Skeletal muscle satellite cell (primary cell): ENCODE data around the gene CELSR1.
"Not testable (repeated sequence)": the region's sequence is repeated elsewhere in the genome, so short reads cannot be mapped to it uniquely, and the experiment has no call there.

ENCODE experiments used
- H3K27me3 ChIP-seq: 2 replicates; pipeline ENCODE4 v1.7.0; 2013; ENCODE audit warnings: low read length; ENCODE audit not compliant: control insufficient read depth, insufficient read depth
- H3K36me3 ChIP-seq: 2 replicates; pipeline ENCODE4 v1.7.0; 2013; ENCODE audit warnings: mild to moderate bottlenecking, control low read depth, low read length; ENCODE audit not compliant: insufficient read depth
- H3K4me1 ChIP-seq: 2 replicates; pipeline ENCODE4 v1.7.0; 2013; ENCODE audit warnings: low read length; ENCODE audit not compliant: control insufficient read depth, insufficient read depth
- H3K4me2 ChIP-seq: 2 replicates; pipeline ENCODE4 v1.7.0; 2013; ENCODE audit warnings: mild to moderate bottlenecking, low read length
- H3K4me3 ChIP-seq: 2 replicates; pipeline ENCODE4 v1.7.0; 2013; ENCODE audit warnings: low read length
- H3K9ac ChIP-seq: 2 replicates; pipeline ENCODE4 v1.7.0; 2013; ENCODE audit warnings: mild to moderate bottlenecking, low read depth, low read length, moderate library complexity
- H3K9me3 ChIP-seq: replicated peaks from 2 replicates; pipeline ENCODE4 v1.7.0; 2013; ENCODE audit warnings: mild to moderate bottlenecking, control low read depth, low read length

CELSR1 gene

DNA sequence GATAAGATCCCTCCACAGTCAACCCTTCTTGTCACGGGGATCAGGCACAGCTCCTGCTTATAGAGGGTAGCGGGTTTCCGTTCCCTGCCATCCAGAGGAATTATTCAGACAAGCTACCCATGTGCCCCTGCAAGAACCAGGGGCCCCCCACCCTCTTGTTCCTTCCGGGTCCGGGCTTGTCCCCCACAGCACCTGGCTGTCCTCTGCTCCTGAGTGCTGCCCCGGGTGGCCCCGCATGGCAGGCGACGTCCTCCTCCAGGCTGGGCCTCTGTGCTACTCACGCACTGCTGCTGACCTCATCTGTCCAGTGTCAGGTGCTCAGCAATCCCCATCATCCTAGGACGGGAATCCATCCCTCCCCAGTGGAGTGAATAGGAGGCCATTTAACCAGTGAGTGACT is 24.7 kb downstream of the CELSR1 start:
- Histone ChIP-seq H3K4me3 (no peak overlapping the region), H3K36me3 (no peaks in the 10 kb centered on the region), H3K4me1 (peaks cover 7% of the 10 kb centered on the region), H3K4me2 (no peak overlapping the region), H3K9me3 (no peaks in the 10 kb centered on the region), H3K27me3 (peaks cover 50% of the 10 kb centered on the region), H3K9ac (no peak overlapping the region)

DNA sequence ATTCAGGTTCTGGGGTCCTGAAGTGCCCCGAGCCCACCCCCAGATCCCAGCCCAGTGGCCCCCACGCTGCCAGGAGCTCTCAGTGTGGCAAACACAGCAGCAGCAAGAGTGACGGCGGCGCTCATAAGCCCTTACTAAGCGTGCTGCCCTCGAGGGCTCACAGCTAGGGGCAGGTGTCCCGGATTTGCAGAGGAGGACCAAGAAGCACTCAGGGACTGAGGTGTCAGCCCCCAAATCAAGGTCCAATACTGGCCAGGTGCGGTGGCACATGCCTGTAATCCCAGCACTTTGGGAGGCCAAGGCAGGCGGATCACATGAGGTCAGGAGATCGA is 25.4 kb downstream of the CELSR1 start:
- H3K9ac ChIP-seq: no peak overlapping the region
- no peak overlapping the region for H3K4me2 ChIP-seq
- H3K4me1 ChIP-seq: peaks cover 7% of the 10 kb centered on the region
- no peaks in the 10 kb centered on the region for H3K9me3 ChIP-seq
- peaks cover 45% of the 10 kb centered on the region for H3K27me3 ChIP-seq
- H3K36me3 ChIP-seq: no peaks in the 10 kb centered on the region
- no peak overlapping the region for H3K4me3 ChIP-seq

DNA sequence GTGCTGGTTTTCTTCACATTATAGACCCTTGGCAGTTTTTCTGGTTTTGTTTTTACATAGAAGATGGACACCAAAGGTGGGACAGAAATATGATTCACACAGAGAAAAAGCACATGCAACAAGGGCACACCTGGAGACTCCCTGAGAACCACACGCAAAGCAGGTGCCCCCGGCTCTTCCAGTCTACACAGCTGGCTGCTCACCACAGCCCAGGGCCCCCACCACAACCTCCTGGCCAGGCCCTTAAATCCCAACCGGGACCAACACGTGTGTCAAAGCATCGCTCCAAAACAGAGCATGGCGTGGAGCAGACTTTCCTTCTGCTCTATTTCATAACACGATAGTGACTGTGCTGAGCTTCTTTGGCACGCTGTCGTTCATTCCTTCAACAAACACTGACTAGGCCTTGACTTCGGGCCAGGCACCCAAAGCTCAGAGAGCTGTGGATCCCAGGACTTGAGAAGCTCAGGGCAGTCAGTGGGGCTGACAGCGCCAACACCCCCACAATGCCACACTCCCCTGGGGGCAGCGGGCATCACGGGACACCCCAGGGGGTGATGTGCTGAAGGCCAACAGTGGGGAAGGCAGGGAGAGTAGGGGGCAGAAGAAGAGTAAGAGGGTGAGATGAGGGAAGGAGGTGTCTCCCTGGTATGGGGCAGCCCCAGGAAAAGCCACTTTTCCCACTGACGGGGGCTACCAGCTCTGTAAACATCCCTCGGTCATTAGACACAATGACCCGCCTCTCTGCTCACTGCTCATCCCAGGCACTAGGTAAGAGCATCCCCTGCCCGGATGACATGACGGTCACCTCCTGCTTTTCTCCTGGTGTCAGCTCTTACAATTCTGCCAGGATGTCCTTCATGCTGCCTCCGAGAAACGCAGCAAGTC is 26.0 kb downstream of the CELSR1 start:
- no peak overlapping the region for H3K9ac ChIP-seq
- H3K36me3 ChIP-seq: no peaks in the 10 kb centered on the region

DNA sequence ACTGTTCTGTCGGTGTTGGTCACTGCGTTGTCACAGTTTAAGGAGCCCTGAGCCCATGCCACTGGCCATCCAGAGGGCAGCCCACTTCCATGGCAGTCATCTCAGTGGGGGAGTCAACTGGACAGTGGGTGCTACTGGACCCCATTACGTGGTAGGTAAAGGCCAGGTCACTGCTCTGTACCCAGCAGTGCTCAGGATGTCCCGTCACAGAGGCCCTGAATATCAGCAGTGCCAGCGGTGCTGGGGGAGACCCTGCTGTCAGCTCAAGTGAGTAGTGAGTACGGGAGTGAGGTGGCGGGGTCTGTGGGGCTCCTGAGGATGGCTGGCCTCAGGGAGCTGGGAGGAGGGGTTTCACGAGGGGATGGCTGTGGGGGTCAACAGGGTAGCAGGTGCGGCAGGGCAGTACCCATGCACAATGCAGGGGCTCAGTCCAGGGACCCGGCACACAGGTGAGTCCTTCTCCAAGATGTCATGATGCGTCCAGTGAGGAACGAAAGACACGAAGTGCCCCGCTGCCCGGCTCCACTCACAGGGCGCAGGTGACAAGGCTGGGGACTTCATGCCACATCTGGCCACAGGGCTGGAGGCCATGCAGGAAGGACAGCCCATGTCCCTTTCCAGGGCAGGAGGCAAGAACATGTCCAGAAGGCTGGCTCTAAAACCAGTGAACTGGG is 27.9 kb downstream of the CELSR1 start:
- Histone ChIP-seq H3K9me3 (no peaks in the 10 kb centered on the region), H3K4me2 (no peak overlapping the region), H3K4me3 (no peak overlapping the region), H3K4me1 (peaks cover 3% of the 10 kb centered on the region), H3K27me3 (peaks cover 47% of the 10 kb centered on the region), H3K36me3 (no peaks in the 10 kb centered on the region), H3K9ac (no peak overlapping the region)

More for the DNA sequence above, 26.0 kb downstream of the CELSR1 start:
- H3K4me3 ChIP-seq: no peak overlapping the region
- H3K4me2 ChIP-seq: no peak overlapping the region
- peaks cover 7% of the 10 kb centered on the region for H3K4me1 ChIP-seq
- peaks cover 43% of the 10 kb centered on the region for H3K27me3 ChIP-seq
- H3K9me3 ChIP-seq: no peaks in the 10 kb centered on the region

DNA sequence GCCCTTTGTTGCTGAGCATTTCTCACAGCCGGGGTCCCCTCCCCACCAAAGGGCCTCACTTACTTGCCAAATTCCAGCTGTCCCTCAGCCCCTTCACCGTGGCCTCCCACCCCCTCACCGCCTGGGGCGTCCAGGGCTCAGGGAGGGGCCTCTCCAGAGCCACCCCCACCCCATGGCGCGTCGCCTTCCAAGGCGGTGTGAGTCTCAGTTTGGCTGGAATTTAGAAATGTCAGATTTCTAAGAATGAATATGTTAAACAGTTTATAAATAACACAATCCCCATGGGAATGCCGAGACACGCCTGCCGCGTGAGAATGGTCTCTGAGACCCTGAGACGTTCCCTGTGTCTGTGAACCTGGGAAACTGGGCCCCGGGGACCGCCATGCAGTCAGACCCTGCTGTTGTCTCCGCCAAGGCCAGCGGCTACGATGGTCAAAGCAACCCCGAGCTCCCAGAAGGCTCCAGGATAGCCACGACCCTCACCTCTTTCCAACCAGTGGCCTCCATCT is 28.9 kb downstream of the CELSR1 start:
- H3K9ac ChIP-seq: no peak overlapping the region
- peaks cover 50% of the 10 kb centered on the region for H3K27me3 ChIP-seq
- no peak overlapping the region for H3K4me3 ChIP-seq
- H3K4me1 ChIP-seq: no peaks in the 10 kb centered on the region
- H3K36me3 ChIP-seq: no peaks in the 10 kb centered on the region
- H3K9me3 ChIP-seq: no peaks in the 10 kb centered on the region
- no peak overlapping the region for H3K4me2 ChIP-seq

DNA sequence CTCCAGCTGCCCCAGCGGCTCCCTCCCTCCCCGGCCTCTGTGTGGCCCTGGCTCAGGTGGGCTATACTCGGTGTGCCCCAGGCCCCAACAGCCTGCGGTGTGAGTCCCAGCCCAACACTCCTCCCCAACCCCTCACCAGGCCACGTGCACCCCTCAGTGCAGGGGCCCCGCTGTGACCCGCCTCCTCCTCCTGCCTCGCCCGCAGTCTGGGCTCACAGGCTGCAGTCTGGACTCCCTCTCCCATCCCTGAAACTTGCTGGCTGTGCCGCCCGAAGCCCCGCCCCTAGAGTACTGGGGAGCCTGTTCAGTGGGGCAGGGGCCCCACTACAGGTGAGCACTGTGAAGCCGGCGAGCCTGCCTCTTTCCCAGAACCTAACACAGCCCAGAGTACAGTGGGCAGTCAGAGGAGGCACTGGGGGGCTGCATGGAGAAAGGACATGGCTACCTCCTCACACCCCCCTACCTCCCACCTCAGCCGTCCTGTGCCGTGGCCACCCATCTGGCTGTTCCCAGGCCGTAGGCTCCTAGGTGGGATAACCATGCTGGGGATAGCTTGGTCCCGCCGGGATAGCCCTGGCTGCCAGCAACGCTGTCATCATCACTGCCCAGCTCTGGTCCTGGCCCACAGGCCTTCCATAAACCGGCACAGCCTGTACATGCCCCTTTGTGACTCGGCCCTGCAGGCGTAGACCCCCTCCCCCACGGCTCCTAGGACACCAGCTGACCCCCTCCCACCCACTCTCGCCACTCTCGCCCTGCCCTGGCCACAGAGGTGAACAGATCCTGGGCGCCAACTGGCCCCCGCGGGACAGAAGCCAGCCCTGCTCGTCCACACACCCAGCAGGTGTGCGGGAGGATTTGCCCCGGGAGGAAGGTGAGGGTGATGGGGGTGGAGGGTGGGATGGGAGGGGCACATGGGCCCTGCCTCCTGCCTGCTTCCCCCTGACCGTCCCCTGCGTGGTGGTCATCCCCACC is 29.7 kb downstream of the CELSR1 start:
- no peak overlapping the region for H3K4me2 ChIP-seq
- H3K4me3 ChIP-seq: no peak overlapping the region
- H3K4me1 ChIP-seq: no peaks in the 10 kb centered on the region
- H3K36me3 ChIP-seq: no peaks in the 10 kb centered on the region
- H3K27me3 ChIP-seq: peaks cover 51% of the 10 kb centered on the region
- H3K9ac ChIP-seq: no peak overlapping the region
- no peaks in the 10 kb centered on the region for H3K9me3 ChIP-seq

DNA sequence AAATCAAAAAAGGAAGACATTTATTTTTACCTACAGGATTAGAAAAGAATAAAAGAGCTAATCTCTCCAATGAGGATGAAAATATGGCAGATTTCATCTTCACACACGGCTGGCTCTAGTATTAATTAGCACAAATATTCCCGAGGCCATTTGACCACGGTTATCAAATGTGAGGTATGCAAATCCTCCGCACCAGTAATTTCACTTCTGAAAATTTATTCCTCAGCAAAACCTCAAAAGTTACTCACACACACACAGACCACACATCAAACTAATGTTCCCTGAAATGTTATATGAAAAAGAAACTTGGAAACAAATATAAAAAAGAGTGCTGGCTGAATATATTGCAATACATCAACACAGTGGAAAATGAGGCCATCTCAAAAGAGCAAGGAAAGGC is 32.8 kb downstream of the CELSR1 start:
- Histone ChIP-seq H3K27me3 (peaks cover 46% of the 10 kb centered on the region), H3K4me1 (peaks cover 11% of the 10 kb centered on the region), H3K36me3 (no peaks in the 10 kb centered on the region), H3K4me2 (no peak overlapping the region), H3K9ac (no peak overlapping the region), H3K4me3 (no peak overlapping the region), H3K9me3 (no peaks in the 10 kb centered on the region)

DNA sequence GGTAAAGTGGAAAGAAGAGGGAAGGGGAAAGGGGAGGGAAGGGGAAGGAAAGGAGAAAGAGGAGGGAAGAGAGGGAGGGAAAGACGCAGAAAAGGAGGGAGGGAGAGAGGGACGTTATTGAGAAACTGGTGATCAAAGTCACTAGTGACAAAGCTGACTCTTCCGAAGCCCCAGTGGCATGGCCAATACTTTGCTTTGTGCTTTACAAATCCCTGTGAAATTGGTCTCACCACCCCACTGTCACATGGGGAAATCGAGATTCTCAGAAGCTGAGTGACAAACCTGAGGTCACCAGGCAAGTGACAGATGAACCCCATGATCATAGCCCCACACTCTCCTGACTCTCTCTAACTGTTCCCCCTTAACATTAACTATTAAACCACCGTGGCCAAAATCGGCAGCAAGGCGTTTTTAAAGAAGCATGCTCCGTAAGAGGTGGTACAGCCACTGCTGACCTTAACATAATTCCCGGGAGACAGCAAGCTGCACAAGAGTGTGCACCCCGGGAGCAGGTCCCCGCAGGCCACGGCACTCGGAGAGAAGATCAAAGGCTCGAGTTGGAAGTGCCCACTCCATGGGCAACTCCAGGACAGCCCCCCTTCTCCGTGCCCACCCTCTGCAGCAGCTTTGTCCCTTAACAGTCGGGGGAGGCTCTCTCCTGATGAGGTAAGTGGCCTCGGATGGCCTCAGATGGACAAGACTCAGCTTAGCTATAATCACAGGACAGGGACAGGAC is 34.8 kb downstream of the CELSR1 start:
- Histone ChIP-seq H3K4me2 (no peak overlapping the region), H3K27me3 (peaks cover 41% of the 10 kb centered on the region), H3K9me3 (no peaks in the 10 kb centered on the region), H3K36me3 (no peaks in the 10 kb centered on the region), H3K4me1 (peaks cover 17% of the 10 kb centered on the region), H3K4me3 (no peak overlapping the region), H3K9ac (no peak overlapping the region)

DNA sequence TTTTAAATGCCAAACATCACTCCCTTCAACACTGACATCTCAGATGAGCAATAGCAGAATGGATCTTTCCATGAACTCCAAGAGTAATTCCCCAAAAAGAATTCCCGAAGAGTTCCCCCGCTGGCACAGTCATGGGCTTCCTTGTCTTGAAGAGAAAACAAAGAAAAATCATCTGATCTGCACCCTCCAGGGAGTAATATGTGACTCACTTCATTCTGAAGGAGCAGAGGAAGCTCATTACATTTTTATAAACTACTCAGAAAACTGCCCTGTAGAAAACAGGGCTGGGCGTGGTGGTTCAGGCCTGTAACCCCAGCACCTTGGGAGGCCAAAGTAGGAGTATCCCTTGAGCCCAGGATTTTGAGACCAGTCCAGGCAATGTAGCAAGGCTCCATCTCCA is 35.7 kb downstream of the CELSR1 start:
- H3K36me3 ChIP-seq: no peaks in the 10 kb centered on the region
- no peaks in the 10 kb centered on the region for H3K9me3 ChIP-seq
- H3K27me3 ChIP-seq: peaks cover 40% of the 10 kb centered on the region
- H3K9ac ChIP-seq: no peak overlapping the region
- no peak overlapping the region for H3K4me2 ChIP-seq
- H3K4me3 ChIP-seq: no peak overlapping the region
- peaks cover 17% of the 10 kb centered on the region for H3K4me1 ChIP-seq

DNA sequence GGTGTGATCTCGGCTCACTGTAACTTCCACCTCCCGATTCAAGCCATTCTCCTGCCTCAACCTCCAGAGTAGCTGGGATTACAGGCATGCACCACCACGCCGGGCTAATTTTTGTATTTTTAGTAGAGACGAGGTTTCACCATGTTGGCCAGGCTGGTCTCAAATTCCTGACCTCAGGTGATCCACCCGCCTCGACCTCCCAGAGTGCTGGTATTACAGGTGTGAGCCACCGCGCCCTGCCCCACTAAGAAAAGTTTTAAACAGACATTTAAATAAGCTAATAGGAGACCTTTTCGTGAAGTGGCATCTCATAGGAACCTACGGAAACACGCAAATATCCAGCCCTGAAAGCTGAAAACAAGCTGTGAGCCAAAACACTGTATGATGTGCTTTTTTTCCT is 36.2 kb downstream of the CELSR1 start:
- H3K27me3 ChIP-seq: peaks cover 36% of the 10 kb centered on the region
- not testable (repeated sequence) for H3K9ac ChIP-seq, H3K4me3 ChIP-seq, H3K9me3 ChIP-seq, H3K4me2 ChIP-seq, H3K36me3 ChIP-seq
- peaks cover 17% of the 10 kb centered on the region for H3K4me1 ChIP-seq
